ENCODE data around the gene RALGAPA1.

- no peak for TF ChIP-seq CTCF (conservative IDR thresholded peaks at IDR 0.05 in 1 of 2, IDR thresholded peaks at IDR 0.05 in 1 of 2; ENCODE audit: low read depth in 1 of 2, low read length in 2 of 2)
- TF ChIP-seq EZH2 (IDR thresholded peaks at IDR 0.05; ENCODE audit: low read length, missing control alignments), result no peak
Measured at GRCh38 chr14:35637269-35637668, 171.8 kb downstream of the RALGAPA1 start.

All from fibroblast of lung (primary cell).